Thymus (tissue), 11 donors: ENCODE results near the gene CDR2L. TPM values are rescaled to one million over a fixed set of nuclear protein-coding genes. Genes with fewer than 3 reads are reported as not detected.

Source experiments
- DNase-seq, 9 donors: peaks; one replicate each; pipeline ENCODE4 v3.0.0-alpha.2; 2013; ENCODE audit warnings: low spot score in 9 of 9, low read depth in 6 of 9, missing footprints in 1 of 9
- H3K27ac ChIP-seq, 2 donors: one replicate each; pipeline ENCODE4 v1.5.1; 2013; ENCODE audit warnings: control low read depth in 1 of 2, low read depth in 1 of 2, low read length in 1 of 2, mild to moderate bottlenecking in 1 of 2, moderate library complexity in 1 of 2
- H3K27me3 ChIP-seq, 2 donors: one replicate each; pipeline ENCODE4 v1.5.1; 2013; ENCODE audit warnings: low read length in 1 of 2; ENCODE audit not compliant: control insufficient read depth in 2 of 2, insufficient read depth in 1 of 2
- H3K36me3 ChIP-seq, 2 donors: one replicate each; pipeline ENCODE4 v1.5.1; 2013; ENCODE audit warnings: low read length in 1 of 2, mild to moderate bottlenecking in 1 of 2, moderate library complexity in 1 of 2; ENCODE audit not compliant: control insufficient read depth in 2 of 2, insufficient read depth in 2 of 2
- H3K4me1 ChIP-seq, 2 donors: one replicate each; pipeline ENCODE4 v1.5.1; 2013; ENCODE audit warnings: low read length in 2 of 2; ENCODE audit not compliant: control insufficient read depth in 2 of 2, insufficient read depth in 2 of 2
- H3K4me3 ChIP-seq, 2 donors: one replicate each; pipeline ENCODE4 v1.5.1; 2013; ENCODE audit warnings: low read length in 2 of 2, control low read depth in 1 of 2, mild to moderate bottlenecking in 1 of 2
- H3K9me3 ChIP-seq, 2 donors: one replicate each; pipeline ENCODE4 v1.5.1; 2013; ENCODE audit warnings: low read length in 1 of 2, mild to moderate bottlenecking in 1 of 2; ENCODE audit not compliant: control insufficient read depth in 2 of 2, insufficient read depth in 1 of 2
- WGBS: extraction: QIAGEN DNeasy Blood & Tissue Kit; methylation state at CpG from one replicate; pipeline ENCODE4 v1.1.7; 2013; 5-methylcytosine and 5-hydroxymethylcytosine counted together
- polyA plus RNA-seq: library from polyadenylated mRNA; stranded (reverse); fragments of 200-250 nt; gene quantifications from one replicate; pipeline ENCODE4 v1.2.3, GENCODE V29; 2013
- total RNA-seq: library from RNA; stranded (reverse); fragments of 120-200 nt; gene quantifications from one replicate; pipeline ENCODE4 v1.2.4, GENCODE V29; 2013
- donor health status: healthy.

CDR2L gene
- total and polyA plus RNA-seq, 2 donors, result 0.57 to 1.4 TPM

GRCh38 chr17:74956093-74956492 is 31.3 kb upstream of the CDR2L start:
- Histone ChIP-seq H3K4me3 (no peak overlapping the region), H3K9me3 (no peaks in the 10 kb centered on the region), H3K36me3 (no peaks in the 10 kb centered on the region), H3K4me1 (peaks cover 0 to 2% of the 10 kb centered on the region in 2 donors), H3K27ac (no peak overlapping the region), H3K27me3 (peaks cover 0 to 35% of the 10 kb centered on the region in 2 donors)
- DNase-seq, result no peak
- 88% methylated on average over 4 of the region's 4 CpGs for WGBS

DNA sequence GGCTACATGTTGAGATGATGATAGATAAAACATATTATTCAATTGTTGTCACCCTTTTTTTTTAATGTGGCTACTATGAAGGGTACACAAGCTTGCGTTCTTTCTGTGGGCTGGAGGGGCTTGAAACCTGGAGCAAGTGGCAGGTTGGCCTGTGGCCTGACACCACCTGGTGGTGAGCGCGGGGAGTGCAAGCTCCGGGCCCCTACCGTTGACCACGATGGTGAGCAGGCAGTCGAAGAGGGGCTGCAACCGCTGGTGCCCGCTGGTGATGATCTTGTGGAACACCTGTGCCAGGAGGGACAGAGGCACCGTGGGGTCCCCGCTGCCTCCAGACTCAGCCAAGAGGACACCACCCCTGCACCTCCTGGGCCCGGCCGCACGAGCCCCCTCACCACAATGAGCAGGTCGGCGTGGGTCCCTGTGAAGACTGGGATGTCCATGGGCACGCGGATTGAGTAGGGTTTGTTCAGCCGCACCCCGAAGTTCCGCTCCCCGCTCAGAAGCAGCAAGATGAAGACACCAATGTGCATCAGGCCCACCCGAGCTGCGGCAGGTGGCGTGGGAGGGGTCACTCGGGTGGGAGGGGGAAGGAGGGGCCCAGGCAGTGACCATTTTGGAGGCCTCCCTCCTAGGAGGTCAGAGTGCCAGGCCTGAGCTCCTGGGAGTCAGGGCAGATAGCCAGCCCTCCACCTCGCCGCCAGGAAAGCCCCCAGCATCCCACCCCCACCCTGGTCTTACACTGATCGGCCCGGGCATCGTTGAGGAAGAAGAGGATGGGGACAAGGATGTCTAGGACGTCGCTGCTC is 29.3 kb upstream of the CDR2L start:
- peak in 4 of 9 donors; percentile 53 to 73 (median 64) for DNase-seq
- no peak overlapping the region for H3K4me3 ChIP-seq
- no peak overlapping the region for H3K27ac ChIP-seq
- peaks cover 0 to 2% of the 10 kb centered on the region in 2 donors for H3K4me1 ChIP-seq
- no peaks in the 10 kb centered on the region for H3K36me3 ChIP-seq
- WGBS, result 57% methylated on average over 33 of the region's 33 CpGs
- no peaks in the 10 kb centered on the region for H3K9me3 ChIP-seq
- peaks cover 0 to 22% of the 10 kb centered on the region in 2 donors for H3K27me3 ChIP-seq

GRCh38 chr17:74959826-74960515 is 27.5 kb upstream of the CDR2L start:
- Histone ChIP-seq H3K4me1 (peaks cover 0 to 2% of the 10 kb centered on the region in 2 donors), H3K27me3 (peaks cover 0 to 15% of the 10 kb centered on the region in 2 donors), H3K36me3 (no peaks in the 10 kb centered on the region), H3K27ac (no peak overlapping the region), H3K9me3 (no peaks in the 10 kb centered on the region), H3K4me3 (no peak overlapping the region)
- 84% methylated on average over 14 of the region's 14 CpGs for WGBS
- DNase-seq, result no peak

- Histone ChIP-seq H3K4me3 (no peak overlapping the region), H3K36me3 (no peaks in the 10 kb centered on the region), H3K4me1 (peaks cover 0 to 2% of the 10 kb centered on the region in 2 donors), H3K9me3 (no peaks in the 10 kb centered on the region), H3K27ac (no peak overlapping the region), H3K27me3 (peaks cover 0 to 15% of the 10 kb centered on the region in 2 donors)
- DNase-seq, result peak in 3 of 9 donors; percentile 39 to 60 (median 42)
- WGBS, result 42% methylated on average over 19 of the region's 19 CpGs
Observed at GRCh38 chr17:74960570-74961342, 26.7 kb upstream of the CDR2L start.

GRCh38 chr17:74961657-74962350 is 25.6 kb upstream of the CDR2L start:
- Histone ChIP-seq H3K36me3 (no peaks in the 10 kb centered on the region), H3K4me1 (peaks cover 0 to 2% of the 10 kb centered on the region in 2 donors), H3K27ac (no peak overlapping the region), H3K4me3 (no peak overlapping the region), H3K9me3 (no peaks in the 10 kb centered on the region), H3K27me3 (peaks cover 0 to 15% of the 10 kb centered on the region in 2 donors)
- DNase-seq, result peak in 7 of 9 donors; percentile 60 to 85 (median 71)
- WGBS, result 55% methylated on average over 23 of the region's 23 CpGs

DNA sequence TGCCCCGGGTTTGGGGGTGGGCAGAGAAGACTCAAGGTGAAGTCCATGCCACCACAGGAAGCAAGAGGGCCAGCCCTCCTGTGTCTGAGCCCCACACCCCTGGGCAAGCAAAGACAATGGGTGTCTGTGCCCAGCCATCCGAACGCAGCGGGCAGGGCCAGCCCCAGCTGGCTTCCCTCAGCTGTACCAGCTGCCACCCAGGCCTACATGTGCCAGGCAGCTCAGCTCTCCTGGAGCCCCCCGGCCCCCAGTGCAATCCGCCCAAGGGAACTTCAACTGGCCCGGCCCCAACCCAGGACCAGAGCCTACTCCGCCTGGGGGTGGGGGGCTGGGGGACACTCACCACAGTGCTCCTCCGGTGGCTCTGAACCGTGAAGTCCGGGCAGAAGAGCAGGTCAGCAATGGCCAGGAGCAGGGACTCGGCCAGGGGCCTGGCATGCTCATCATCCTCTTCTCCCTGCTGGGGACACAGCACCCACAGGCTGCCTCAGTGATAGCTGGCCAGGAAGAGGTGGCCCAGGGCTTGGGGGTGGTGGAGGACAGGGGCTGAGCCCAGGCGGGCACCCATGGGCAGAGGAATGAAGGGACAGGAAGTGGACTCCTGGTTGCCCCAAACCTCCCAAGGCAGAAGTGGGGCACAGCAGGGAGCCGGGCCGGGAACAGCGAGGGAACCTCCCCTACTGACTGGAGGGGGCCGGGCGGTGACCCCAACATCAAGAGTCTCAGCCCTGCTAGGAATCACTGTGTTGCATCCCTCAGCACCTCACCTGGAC is 24.6 kb upstream of the CDR2L start:
- H3K4me1 ChIP-seq, result peaks cover 0 to 2% of the 10 kb centered on the region in 2 donors
- no peaks in the 10 kb centered on the region for H3K9me3 ChIP-seq
- H3K4me3 ChIP-seq, result no peak overlapping the region
- DNase-seq, result no peak
- no peaks in the 10 kb centered on the region for H3K36me3 ChIP-seq
- 94% methylated on average over 18 of the region's 18 CpGs for WGBS
- no peak overlapping the region for H3K27ac ChIP-seq
- peaks cover 0 to 15% of the 10 kb centered on the region in 2 donors for H3K27me3 ChIP-seq

- no peak for DNase-seq
Observed at GRCh38 chr17:74963656-74964055, 23.8 kb upstream of the CDR2L start.

GRCh38 chr17:74964246-74964761 is 23.1 kb upstream of the CDR2L start:
- Histone ChIP-seq H3K36me3 (no peaks in the 10 kb centered on the region), H3K4me1 (peaks cover 0 to 2% of the 10 kb centered on the region in 2 donors), H3K9me3 (no peaks in the 10 kb centered on the region), H3K4me3 (no peak overlapping the region), H3K27me3 (peaks cover 0 to 8% of the 10 kb centered on the region in 2 donors), H3K27ac (no peak overlapping the region)
- no peak for DNase-seq
- 98% methylated on average over 12 of the region's 12 CpGs for WGBS

More at GRCh38 chr17:74963656-74964055, 23.8 kb upstream of the CDR2L start:
- peaks cover 0 to 11% of the 10 kb centered on the region in 2 donors for H3K27me3 ChIP-seq
- H3K27ac ChIP-seq, result no peak overlapping the region
- H3K36me3 ChIP-seq, result no peaks in the 10 kb centered on the region
- no peak overlapping the region for H3K4me3 ChIP-seq
- 79% methylated on average over 12 of the region's 12 CpGs for WGBS
- peaks cover 0 to 2% of the 10 kb centered on the region in 2 donors for H3K4me1 ChIP-seq
- no peaks in the 10 kb centered on the region for H3K9me3 ChIP-seq
